Duodenal mucosa (tissue), 2 donors: ENCODE results near the gene TNFAIP8L2.
A peak's percentile ranks its signal among the peaks of the same experiment; 100 is the strongest.
"Not testable (repeated sequence)": the region's sequence is repeated elsewhere in the genome, so short reads cannot be mapped to it uniquely, and the experiment has no call there.

Experiments used
- H3K27ac ChIP-seq: one replicate; pipeline ENCODE4 v1.7.0; 2013; ENCODE audit warnings: low read depth, low read length
- H3K27me3 ChIP-seq, 2 donors: one replicate each; pipeline ENCODE4 v1.7.0; 2013; ENCODE audit warnings: low read length in 2 of 2, control low read depth in 1 of 2; ENCODE audit not compliant: insufficient read depth in 2 of 2, control insufficient read depth in 1 of 2
- H3K36me3 ChIP-seq, 2 donors: one replicate each; pipeline ENCODE4 v1.7.0; 2013; ENCODE audit warnings: low read length in 2 of 2, control low read depth in 1 of 2; ENCODE audit not compliant: insufficient read depth in 2 of 2, control insufficient read depth in 1 of 2
- H3K4me1 ChIP-seq, 2 donors: one replicate each; pipeline ENCODE4 v1.7.0; 2013; ENCODE audit warnings: low read length in 2 of 2, control low read depth in 1 of 2; ENCODE audit not compliant: insufficient read depth in 2 of 2, control insufficient read depth in 1 of 2
- H3K4me3 ChIP-seq, 2 donors: one replicate each; pipeline ENCODE4 v1.7.0; 2013; ENCODE audit warnings: low read length in 2 of 2, low read depth in 1 of 2
- H3K9ac ChIP-seq, 2 donors: one replicate each; pipeline ENCODE4 v1.7.0; 2013; ENCODE audit warnings: low read length in 2 of 2, low read depth in 1 of 2
- H3K9me3 ChIP-seq, 2 donors: one replicate each; pipeline ENCODE4 v1.7.0; 2013; ENCODE audit warnings: low read length in 2 of 2, control low read depth in 1 of 2; ENCODE audit not compliant: control insufficient read depth in 1 of 2

Gene TNFAIP8L2

DNA sequence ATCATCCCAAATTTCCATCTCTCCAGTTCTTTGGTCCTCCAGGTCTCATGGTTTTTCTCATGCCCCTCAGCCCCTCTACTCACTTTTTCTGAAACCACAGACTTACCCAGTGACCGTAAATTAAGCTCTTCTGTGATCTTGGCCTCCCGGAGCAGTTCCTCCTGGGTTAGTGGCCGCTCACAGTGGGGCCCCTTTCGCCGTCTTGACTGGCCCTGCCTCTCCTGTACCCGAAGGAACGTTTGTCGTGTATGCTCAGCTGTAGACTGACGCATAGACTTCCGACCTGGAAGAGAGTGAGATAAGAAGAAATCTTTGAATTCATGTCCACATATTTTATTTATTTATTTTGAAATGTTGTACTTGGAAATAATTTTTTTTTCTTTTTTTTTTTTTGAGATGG lies 27.8 kb downstream of the TNFAIP8L2 start:
- no peaks in the 10 kb centered on the region for H3K9me3 ChIP-seq
- H3K9ac ChIP-seq: no peak overlapping the region
- H3K4me1 ChIP-seq: peaks cover 11 to 12% of the 10 kb centered on the region in 2 donors
- H3K36me3 ChIP-seq: peaks cover 26 to 58% of the 10 kb centered on the region in 2 donors
- H3K27ac ChIP-seq: no peak overlapping the region
- H3K4me3 ChIP-seq: no peak overlapping the region
- H3K27me3 ChIP-seq: no peaks in the 10 kb centered on the region

DNA sequence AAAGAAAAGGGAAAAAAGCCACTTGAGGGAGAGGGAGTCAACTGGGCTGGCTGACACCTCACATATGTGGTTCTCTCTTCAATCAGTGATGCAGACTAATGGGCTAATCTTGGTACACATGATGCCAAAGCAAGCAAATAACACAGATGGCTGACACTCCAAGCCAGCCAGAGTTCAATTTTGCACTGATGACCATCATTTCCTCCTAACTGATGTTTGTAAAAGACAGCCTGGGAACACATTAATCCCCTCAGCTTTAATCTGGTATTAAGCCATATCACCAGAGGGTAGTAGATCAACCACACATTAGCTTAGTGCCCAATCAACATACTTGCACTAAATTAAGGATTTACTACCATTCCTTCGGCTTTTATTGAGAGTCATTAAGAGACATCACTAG lies 30.8 kb downstream of the TNFAIP8L2 start:
- no peaks in the 10 kb centered on the region for H3K9me3 ChIP-seq
- no peaks in the 10 kb centered on the region for H3K27me3 ChIP-seq
- H3K36me3 ChIP-seq: peaks cover 21 to 33% of the 10 kb centered on the region in 2 donors
- H3K4me3 ChIP-seq: no peak overlapping the region
- H3K9ac ChIP-seq: no peak overlapping the region
- peaks cover 11 to 16% of the 10 kb centered on the region in 2 donors for H3K4me1 ChIP-seq
- H3K27ac ChIP-seq: no peak overlapping the region

DNA sequence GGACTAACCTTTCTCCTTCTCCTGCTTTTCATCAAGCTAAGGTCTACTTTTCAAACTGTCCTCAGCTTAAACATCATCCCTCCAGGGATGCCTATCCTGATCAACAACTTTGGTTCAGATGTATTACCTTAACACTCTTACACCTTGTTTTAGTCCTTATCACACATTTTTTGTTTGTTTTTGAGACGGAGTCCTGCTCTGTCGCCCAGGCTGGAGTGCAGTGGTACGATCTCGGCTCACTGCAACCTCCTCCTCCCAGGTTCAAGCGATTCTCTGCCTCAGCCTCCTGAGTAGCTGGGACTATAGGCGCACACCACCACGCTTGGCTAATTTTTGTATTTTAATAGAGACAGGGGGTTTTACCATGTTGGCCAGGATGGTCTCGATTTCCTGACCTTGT lies 32.2 kb downstream of the TNFAIP8L2 start:
- not testable (repeated sequence) for H3K27ac ChIP-seq, H3K27me3 ChIP-seq, H3K9me3 ChIP-seq
- Histone ChIP-seq H3K4me3 (peak overlapping the region; percentile 89 to 92), H3K4me1 (peaks cover 11 to 16% of the 10 kb centered on the region in 2 donors), H3K9ac (peak overlapping the region; percentile 79 to 97), H3K36me3 (peaks cover 14 to 21% of the 10 kb centered on the region in 2 donors)

DNA sequence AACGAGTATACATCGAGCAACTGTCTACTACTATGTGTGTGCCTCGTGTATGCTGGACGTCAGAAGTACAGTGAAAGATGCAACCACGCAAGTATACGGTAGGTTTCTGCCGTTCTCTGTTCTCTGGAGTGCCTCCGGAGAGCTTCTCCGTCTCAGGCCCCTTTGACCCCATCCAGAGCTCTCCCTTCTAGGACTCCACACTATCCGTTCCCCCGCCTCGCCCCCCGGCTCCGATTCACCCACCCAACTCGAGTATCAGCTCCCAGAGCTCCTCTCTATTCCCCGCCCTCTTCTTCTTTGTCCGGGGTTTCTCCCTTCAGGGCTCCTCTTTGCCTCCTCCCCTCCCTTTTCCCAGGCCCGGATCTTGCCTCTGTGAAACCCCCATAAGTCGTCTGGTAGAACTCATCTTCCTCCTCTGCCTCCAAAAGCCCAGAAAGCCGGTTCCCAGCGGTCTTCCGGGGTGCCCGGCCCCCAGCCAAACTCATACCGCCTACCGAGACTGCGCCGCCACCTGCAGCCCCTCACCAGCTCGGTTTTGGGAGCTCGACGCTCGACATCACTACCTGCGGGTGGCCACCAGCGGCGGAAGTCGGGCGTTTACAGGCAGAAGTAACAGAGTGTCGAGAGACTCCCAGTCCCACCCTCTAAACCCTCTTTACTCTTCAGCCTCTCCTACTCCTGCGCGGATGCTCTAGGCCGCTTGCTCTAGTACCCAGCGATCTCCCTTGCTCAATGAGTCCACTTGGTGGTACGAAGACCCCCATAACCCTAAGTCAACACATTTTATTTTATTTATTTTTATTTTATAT lies 33.4 kb downstream of the TNFAIP8L2 start, which contains the start of gene VPS72:
Gene VPS72, minus strand, starts transcription at position 561 of the 809 bp plus-strand sequence. Its CDS starts 76 bp downstream, at position 485.
- Histone ChIP-seq H3K9ac (peak within 1 kb of the TSS; percentile 79 to 97), H3K36me3 (peaks cover 8 to 10% of the 10 kb centered on the region in 2 donors), H3K4me1 (peaks cover 11 to 20% of the 10 kb centered on the region in 2 donors), H3K9me3 (no peaks in the 10 kb centered on the region), H3K27me3 (no peaks in the 10 kb centered on the region), H3K27ac (peak within 1 kb of the TSS; percentile 47), H3K4me3 (peak within 1 kb of the TSS; percentile 89 to 92)

DNA sequence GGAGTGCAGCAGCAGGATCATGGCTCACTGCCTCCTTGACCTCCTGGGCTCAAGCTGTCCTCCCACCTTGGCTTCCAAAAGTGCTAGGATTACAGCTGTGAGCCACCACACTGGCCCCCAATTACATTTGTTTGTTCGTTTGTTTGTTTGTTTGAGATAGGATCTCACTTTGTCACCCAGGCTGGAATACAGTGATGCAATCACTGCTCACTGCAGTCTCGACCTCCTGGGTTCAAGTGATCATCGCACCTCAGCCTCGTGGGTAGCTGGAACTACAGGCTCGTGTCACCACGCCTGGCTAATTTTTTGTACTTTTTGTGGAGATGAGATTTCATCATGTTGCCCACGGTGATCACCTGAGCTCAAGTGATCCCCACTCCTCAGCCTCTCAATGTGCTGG lies 35.6 kb downstream of the TNFAIP8L2 start:
- no peak overlapping the region for H3K4me3 ChIP-seq
- H3K9ac ChIP-seq: no peak overlapping the region
- H3K9me3 ChIP-seq: no peaks in the 10 kb centered on the region
- H3K27ac ChIP-seq: no peak overlapping the region
- H3K4me1 ChIP-seq: peaks cover 11 to 20% of the 10 kb centered on the region in 2 donors
- no peaks in the 10 kb centered on the region for H3K36me3 ChIP-seq
- no peaks in the 10 kb centered on the region for H3K27me3 ChIP-seq

DNA sequence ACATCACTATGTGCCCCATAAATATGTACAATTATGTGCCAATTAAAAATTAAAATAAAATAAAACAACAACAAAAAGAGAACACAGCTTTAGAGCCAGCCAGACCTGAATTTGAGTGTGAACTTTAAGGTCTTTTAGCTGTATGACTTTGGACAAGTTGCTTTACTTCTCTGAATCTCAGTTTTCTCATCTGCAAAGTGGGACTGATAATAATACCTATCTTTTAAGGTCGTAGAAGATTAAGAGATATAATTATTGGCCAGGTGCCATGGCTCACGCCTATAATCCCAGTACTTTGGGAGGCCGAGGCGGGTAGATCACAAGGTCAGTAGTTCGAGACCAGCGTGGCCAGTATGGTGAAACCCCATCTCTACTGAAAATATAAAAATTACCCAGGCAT lies 36.9 kb downstream of the TNFAIP8L2 start:
- H3K27ac ChIP-seq: no peak overlapping the region
- no peaks in the 10 kb centered on the region for H3K36me3 ChIP-seq
- H3K4me3 ChIP-seq: no peak overlapping the region
- H3K9ac ChIP-seq: no peak overlapping the region
- H3K4me1 ChIP-seq: peaks cover 14 to 24% of the 10 kb centered on the region in 2 donors
- no peaks in the 10 kb centered on the region for H3K27me3 ChIP-seq
- H3K9me3 ChIP-seq: no peaks in the 10 kb centered on the region

DNA sequence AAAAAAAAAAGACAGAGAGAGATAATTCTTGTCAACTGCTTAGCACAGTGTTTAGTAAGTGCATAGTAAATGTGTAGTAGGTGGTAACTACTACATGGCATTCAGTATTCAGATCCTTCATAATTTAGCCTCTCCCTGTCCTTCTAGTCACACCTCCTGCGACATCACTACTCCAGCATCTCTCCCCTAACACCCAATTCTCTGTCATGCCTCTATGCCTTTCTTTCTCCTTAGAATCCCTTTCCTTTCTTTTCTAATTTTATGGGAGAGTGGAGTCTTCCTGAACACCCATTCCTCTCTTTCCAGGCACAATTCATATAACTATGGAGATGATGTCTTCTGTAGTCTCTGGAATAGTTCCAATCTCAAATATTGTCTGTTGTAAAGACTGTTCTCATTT lies 37.4 kb downstream of the TNFAIP8L2 start:
- Histone ChIP-seq H3K27ac (no peak overlapping the region), H3K27me3 (no peaks in the 10 kb centered on the region)

DNA sequence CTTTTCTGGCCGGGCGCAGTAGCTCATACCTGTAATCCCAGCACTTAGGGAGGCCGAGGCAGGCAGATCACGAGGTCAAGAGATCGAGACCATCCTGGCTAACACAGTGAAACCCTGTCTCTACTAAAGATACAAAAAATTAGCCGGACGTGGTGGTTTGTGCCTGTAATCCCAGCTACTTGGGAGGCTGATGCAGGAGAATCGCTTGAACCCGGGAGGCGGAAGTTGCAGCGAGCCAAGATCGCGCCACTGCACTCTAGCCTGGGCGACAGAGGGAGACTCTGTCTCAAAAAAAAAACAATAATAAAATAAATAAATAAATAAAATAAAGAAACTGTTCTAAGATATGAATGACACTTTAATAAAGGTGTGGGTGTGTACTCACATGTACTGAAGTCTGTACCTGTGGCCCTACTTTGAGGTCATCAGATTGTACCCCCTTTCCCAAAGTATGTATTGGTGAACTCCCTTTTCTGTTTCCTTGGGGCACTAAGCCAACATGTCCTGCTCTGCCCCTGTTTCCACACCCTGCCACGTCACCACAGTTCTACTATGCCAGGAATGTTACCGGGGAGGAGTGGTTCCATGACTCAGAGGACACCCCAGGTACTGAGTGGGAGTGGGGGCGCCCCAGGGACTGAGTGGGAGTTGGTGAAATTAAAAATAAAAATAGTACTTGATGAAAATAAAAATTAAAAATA lies 38.6 kb downstream of the TNFAIP8L2 start:
- not testable (repeated sequence) for H3K36me3 ChIP-seq, H3K9me3 ChIP-seq, H3K27ac ChIP-seq, H3K27me3 ChIP-seq, H3K9ac ChIP-seq
- Histone ChIP-seq H3K4me3 (peak overlapping the region; percentile 45 to 51), H3K4me1 (peaks cover 13 to 19% of the 10 kb centered on the region in 2 donors)

More for the DNA sequence above, 37.4 kb downstream of the TNFAIP8L2 start:
- Histone ChIP-seq H3K36me3 (no peaks in the 10 kb centered on the region), H3K9me3 (no peaks in the 10 kb centered on the region), H3K9ac (no peak overlapping the region), H3K4me1 (peaks cover 10 to 18% of the 10 kb centered on the region in 2 donors), H3K4me3 (no peak overlapping the region)

DNA sequence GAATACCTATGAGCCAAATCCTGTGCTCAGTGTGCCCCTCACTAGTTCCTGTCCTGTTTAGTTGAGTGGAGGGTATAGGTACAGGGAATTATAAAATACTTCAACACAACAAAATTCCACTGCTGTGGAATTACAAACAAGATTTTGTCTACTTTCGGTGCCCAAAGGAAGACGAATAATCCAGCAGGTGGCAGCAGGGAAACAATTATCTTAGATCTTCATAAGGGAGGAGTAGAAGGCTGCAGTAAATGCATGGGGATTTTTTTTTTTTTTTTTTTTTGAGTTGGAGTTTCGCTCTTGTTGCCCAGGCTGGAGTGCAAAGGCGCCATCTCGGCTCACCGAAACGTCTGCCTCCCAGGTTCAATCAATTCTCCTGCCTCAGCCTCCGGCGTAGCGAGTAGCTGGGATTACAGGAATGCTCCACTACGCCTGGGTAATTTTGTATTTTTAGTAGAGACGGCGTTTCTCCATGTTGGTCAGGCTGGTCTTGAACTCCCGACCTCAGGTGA lies 39.9 kb downstream of the TNFAIP8L2 start:
- Histone ChIP-seq H3K4me1 (peaks cover 13 to 26% of the 10 kb centered on the region in 2 donors), H3K4me3 (peak overlapping the region; percentile 6 to 54), H3K27me3 (no peaks in the 10 kb centered on the region), H3K36me3 (no peaks in the 10 kb centered on the region), H3K27ac (peak overlapping the region; percentile 43), H3K9ac (peak overlapping the region in 1 of 2 donors; percentile 34), H3K9me3 (no peaks in the 10 kb centered on the region)

DNA sequence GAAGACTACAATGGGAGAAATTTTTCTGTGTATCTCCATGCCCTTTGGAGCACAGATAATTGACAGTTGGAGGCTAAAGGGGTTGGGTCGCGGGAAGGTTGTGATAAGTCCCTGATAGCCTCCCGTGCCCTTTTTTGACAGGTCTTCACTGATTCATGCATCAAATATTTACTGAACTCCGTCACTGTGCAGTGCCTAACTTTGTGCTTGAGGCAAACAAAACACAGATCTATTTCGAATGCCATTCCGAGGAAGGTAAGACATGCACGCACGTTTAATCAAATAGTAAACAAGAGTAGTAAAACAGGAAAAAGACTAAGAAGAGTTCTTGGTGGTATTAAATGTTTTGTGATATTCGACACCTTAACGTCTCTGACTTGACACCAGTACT lies 41.4 kb downstream of the TNFAIP8L2 start:
- peak overlapping the region; percentile 92 to 96 for H3K4me3 ChIP-seq
- H3K4me1 ChIP-seq: peaks cover 13 to 26% of the 10 kb centered on the region in 2 donors
- no peaks in the 10 kb centered on the region for H3K27me3 ChIP-seq
- H3K36me3 ChIP-seq: peaks cover 0 to 10% of the 10 kb centered on the region in 2 donors
- peak overlapping the region; percentile 83 to 92 for H3K9ac ChIP-seq
- peak overlapping the region; percentile 80 for H3K27ac ChIP-seq
- H3K9me3 ChIP-seq: no peaks in the 10 kb centered on the region
